A673 (cell line): ENCODE data around the gene FAM3C. TPM values are rescaled to one million over a fixed set of nuclear protein-coding genes. Genes with fewer than 3 reads are reported as not detected.

Experiments
- BruUV-seq: library from RNA; stranded (reverse); fragments of 400-500 nt; replicated peaks from 2 replicates; lab custom pipeline; 2021; lab: Mats Ljungman, UMichigan
- CTCF ChIA-PET: fragments of 300-600 bp; sonication (Branson Sonifier 250); formaldehyde crosslinking; loops from one replicate; lab custom pipeline; 2022; ENCODE audit warnings: antibody characterized with exemption; lab: Charles Lee
- POLR2A ChIA-PET: fragments of 300-600 bp; sonication (Branson Sonifier 250); formaldehyde crosslinking; loops from one replicate; lab custom pipeline; 2022; ENCODE audit warnings: antibody characterized with exemption; ENCODE audit not compliant: low non-redundant PET; lab: Charles Lee
- DNase-seq: peaks from one replicate; pipeline ENCODE4 v3.0.0-alpha.2; 2015; ENCODE audit warnings: low spot score
- H3K27ac ChIP-seq: fragments of 200-600 bp; sonication (generic); 2 replicates; pipeline ENCODE4 v1.5.1; 2016; ENCODE audit warnings: mixed run types, low read depth, mild to moderate bottlenecking, mixed read lengths, antibody characterized with exemption, low read length; ENCODE audit not compliant: poor library complexity, severe bottlenecking
- H3K27me3 ChIP-seq: fragments of 200-600 bp; sonication (generic); replicated peaks from 2 replicates; pipeline ENCODE4 v1.6.1; 2017; ENCODE audit warnings: mixed run types, low read depth, mild to moderate bottlenecking, mixed read lengths, antibody characterized with exemption, low read length; ENCODE audit not compliant: insufficient read depth, poor library complexity
- H3K36me3 ChIP-seq: fragments of 200-600 bp; sonication (generic); 2 replicates; pipeline ENCODE4 v1.6.1; 2016; ENCODE audit warnings: mixed run types, mild to moderate bottlenecking, mixed read lengths, antibody characterized with exemption, low read length; ENCODE audit not compliant: insufficient read depth, poor library complexity, severe bottlenecking
- H3K4me1 ChIP-seq: fragments of 200-600 bp; sonication (generic); 2 replicates; pipeline ENCODE4 v1.6.1; 2017; ENCODE audit warnings: mixed run types, mild to moderate bottlenecking, mixed read lengths, antibody characterized with exemption, low read length; ENCODE audit not compliant: insufficient read depth, poor library complexity, severe bottlenecking
- H3K4me3 ChIP-seq: fragments of 200-600 bp; sonication (generic); 2 replicates; pipeline ENCODE4 v1.5.1; 2016; ENCODE audit warnings: low read depth, mixed run types, mild to moderate bottlenecking, mixed read lengths, low read length; ENCODE audit not compliant: poor library complexity, severe bottlenecking
- H3K9me3 ChIP-seq: fragments of 200-600 bp; sonication (generic); 2 replicates; pipeline ENCODE4 v1.6.1; 2016; ENCODE audit warnings: mixed run types, low read depth, mild to moderate bottlenecking, mixed read lengths, antibody characterized with exemption, low read length; ENCODE audit not compliant: poor library complexity, severe bottlenecking
- EZH2 ChIP-seq: fragments of 200-600 bp; sonication (generic); IDR thresholded peaks from 2 replicates; pipeline ENCODE4 v1.6.1; 2017; ENCODE audit warnings: borderline replicate concordance, low read depth, mild to moderate bottlenecking, mixed read lengths, antibody characterized with exemption, low read length; ENCODE audit not compliant: poor library complexity, severe bottlenecking
- intact Hi-C: fragments of 100-400 bp; cut with micrococcal nuclease; formaldehyde crosslinking; loops from one replicate; pipeline ENCODE4 v1.10.0; 2022; ENCODE audit not compliant: unreplicated experiment
- total RNA-seq: library from RNA; stranded (reverse); gene quantifications from 2 replicates; pipeline ENCODE4 v1.2.3, GENCODE V29; 2021
- TF ChIP-seq, protein P1 (sequence below): fragments of 300-800, 200-600 bp; sonication (generic); conservative IDR thresholded peaks from 2 replicates; pipeline ENCODE4 v1.5.1; 2017; ENCODE audit warnings: low read depth, mild to moderate bottlenecking, antibody characterized with exemption, low read length, moderate library complexity, mixed read lengths

The FAM3C gene
- total RNA-seq, 1 experiment from 2014 or later: 33.0 TPM

DNA sequence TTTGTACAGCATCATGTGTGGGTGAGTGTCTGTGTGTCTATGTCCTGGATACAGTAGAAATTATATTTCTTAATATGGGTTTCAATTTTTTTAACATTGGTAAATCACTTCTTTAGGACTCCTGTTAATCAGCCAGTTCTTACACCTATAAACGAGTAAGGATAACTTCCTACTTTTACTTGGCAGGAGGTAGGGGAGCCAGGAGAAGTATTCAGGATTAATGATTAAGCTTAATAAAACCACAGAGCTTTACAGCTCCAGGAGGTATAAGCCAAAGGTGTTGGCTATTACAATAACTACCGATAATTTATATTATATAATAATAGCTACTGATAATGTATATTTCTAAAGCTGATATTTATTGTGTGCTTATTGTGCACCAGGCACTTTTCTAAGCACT is 1.7 kb upstream of the FAM3C start:
- ChIA-PET CTCF (interaction anchor here (0.6 kb wide), 1 partner anchor 9 kb away, joined by 3 read pairs; no protein-coding TSS in a partner anchor), POLR2A (no interaction called here)
- H3K9me3 ChIP-seq: no peaks in the 10 kb centered on the region
- BruUV-seq: no TSS peak
- H3K4me1 ChIP-seq: peaks cover 13% of the 10 kb centered on the region
- H3K27ac ChIP-seq: no peak overlapping the region
- DNase-seq: no peak
- no peak for TF ChIP-seq EZH2
- TF ChIP-seq, protein P1, sequence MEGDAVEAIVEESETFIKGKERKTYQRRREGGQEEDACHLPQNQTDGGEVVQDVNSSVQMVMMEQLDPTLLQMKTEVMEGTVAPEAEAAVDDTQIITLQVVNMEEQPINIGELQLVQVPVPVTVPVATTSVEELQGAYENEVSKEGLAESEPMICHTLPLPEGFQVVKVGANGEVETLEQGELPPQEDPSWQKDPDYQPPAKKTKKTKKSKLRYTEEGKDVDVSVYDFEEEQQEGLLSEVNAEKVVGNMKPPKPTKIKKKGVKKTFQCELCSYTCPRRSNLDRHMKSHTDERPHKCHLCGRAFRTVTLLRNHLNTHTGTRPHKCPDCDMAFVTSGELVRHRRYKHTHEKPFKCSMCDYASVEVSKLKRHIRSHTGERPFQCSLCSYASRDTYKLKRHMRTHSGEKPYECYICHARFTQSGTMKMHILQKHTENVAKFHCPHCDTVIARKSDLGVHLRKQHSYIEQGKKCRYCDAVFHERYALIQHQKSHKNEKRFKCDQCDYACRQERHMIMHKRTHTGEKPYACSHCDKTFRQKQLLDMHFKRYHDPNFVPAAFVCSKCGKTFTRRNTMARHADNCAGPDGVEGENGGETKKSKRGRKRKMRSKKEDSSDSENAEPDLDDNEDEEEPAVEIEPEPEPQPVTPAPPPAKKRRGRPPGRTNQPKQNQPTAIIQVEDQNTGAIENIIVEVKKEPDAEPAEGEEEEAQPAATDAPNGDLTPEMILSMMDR: no peak
- intact Hi-C loops: no loop called here
- no peak overlapping the region for H3K4me3 ChIP-seq
- peaks cover under 1% of the 10 kb centered on the region for H3K36me3 ChIP-seq
- no peaks in the 10 kb centered on the region for H3K27me3 ChIP-seq

DNA sequence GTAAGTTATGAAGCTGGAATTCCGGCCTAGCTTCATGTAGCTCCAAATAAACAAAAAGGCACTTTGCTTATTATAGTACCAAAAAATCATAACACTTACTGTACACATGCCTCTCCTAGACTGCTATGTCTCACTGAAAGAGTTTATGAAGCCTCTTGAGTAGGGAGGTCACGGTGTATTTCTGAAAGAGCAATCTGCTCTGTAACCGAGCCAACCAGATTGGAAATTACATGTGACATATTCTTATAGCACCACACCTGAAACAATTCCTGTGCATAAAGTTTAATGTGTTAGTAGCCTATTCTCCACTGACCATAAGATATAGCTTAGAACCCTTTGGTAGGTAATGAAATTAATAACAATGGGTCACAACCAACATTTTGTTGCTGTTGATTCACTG is 1.3 kb upstream of the FAM3C start:
- no peaks in the 10 kb centered on the region for H3K27me3 ChIP-seq
- peaks cover 13% of the 10 kb centered on the region for H3K4me1 ChIP-seq
- TF ChIP-seq, protein P1: no peak
- TF ChIP-seq EZH2: no peak
- ChIA-PET POLR2A (no interaction called here), CTCF (interaction anchor here (0.6 kb wide), 1 partner anchor 9 kb away, joined by 3 read pairs; no protein-coding TSS in a partner anchor)
- DNase-seq: no peak
- no peak overlapping the region for H3K4me3 ChIP-seq
- peaks cover 5% of the 10 kb centered on the region for H3K36me3 ChIP-seq
- no peaks in the 10 kb centered on the region for H3K9me3 ChIP-seq
- intact Hi-C loops: no loop called here
- H3K27ac ChIP-seq: no peak overlapping the region
- BruUV-seq: no TSS peak

DNA sequence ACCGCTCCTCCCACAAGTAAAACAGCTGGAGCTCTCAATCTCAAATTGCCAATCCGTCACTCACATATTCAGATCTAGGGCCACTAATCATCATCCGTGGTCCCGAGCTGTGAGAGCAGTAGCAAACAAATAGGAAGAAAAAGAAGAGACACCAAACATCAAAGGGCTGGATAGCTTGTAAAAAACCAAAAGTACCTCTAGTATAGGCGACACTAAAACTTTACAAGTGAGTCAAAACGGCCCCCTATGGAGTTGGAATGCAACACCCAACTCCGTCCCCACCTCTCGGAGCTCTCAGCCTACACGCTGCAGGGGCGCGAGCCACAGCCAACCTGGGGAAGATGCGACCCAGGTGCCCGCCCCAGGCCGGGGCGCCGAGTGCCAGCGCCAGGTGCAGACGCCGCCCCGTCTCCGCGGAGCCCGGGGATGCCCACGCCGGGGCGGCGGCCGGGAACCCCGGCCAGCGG is 581 bp downstream of the FAM3C start:
- Histone ChIP-seq H3K4me3 (peak overlapping the region; percentile 94), H3K4me1 (peaks cover 13% of the 10 kb centered on the region), H3K27me3 (no peaks in the 10 kb centered on the region), H3K9me3 (no peaks in the 10 kb centered on the region), H3K27ac (peak overlapping the region; percentile 81), H3K36me3 (peaks cover 5% of the 10 kb centered on the region)
- intact Hi-C loops: no loop called here
- TF ChIP-seq EZH2: no peak
- TF ChIP-seq, protein P1: no peak
- ChIA-PET CTCF (interaction anchor here (0.6 to 1.5 kb wide), 8 partner anchors 9 to 1974 kb away, joined by 3 to 4 read pairs (median 3); no protein-coding TSS in a partner anchor), POLR2A (interaction anchor here (0.6 kb wide), 1 partner anchor 113 kb away, joined by 3 read pairs; no protein-coding TSS in a partner anchor)
- peak; percentile 65 for DNase-seq
- BruUV-seq: no TSS peak
